IMR-90 (cell line): ENCODE measurements around the gene FMNL3. TPM values are rescaled to one million over a fixed set of nuclear protein-coding genes. Genes with fewer than 3 reads are reported as not detected.

Source experiments
- ATAC-seq: fragments of 200-7000 bp; cut with Tn5 transposase; 2 replicates; pipeline ENCODE4 v1.9.1; 2020; ENCODE audit warnings: low read depth, mild to moderate bottlenecking, moderate library complexity
- BruUV-seq: library from RNA; stranded (reverse); fragments of 400-500 nt; replicated peaks from 2 replicates; lab custom pipeline; 2021; lab: Mats Ljungman, UMichigan
- CTCF ChIA-PET: fragments of 300-600 bp; formaldehyde crosslinking; extraction: SDS; loops from one replicate; lab custom pipeline; 2021; ENCODE audit warnings: antibody characterized with exemption; lab: Yijun Ruan, JAX
- POLR2A ChIA-PET: fragments of 300-600 bp; sonication (Branson Sonifier 250); formaldehyde crosslinking; loops from one replicate; lab custom pipeline; 2022; ENCODE audit warnings: antibody characterized with exemption; ENCODE audit not compliant: unreplicated experiment; lab: Charles Lee
- DNase-seq: peaks from one replicate; pipeline ENCODE4 v3.0.0; 2013
- H2AFZ ChIP-seq: replicated peaks from 2 replicates; pipeline ENCODE3; 2013; ENCODE audit warnings: low read length, mild to moderate bottlenecking; ENCODE audit not compliant: poor library complexity
- H2AK5ac ChIP-seq: 2 replicates; pipeline ENCODE4 v1.6.1; 2013; ENCODE audit warnings: low read depth, low read length, inconsistent platforms
- H2AK9ac ChIP-seq: replicated peaks from 2 replicates; pipeline ENCODE3; 2013; ENCODE audit warnings: mild to moderate bottlenecking, low read depth, low read length, moderate library complexity; ENCODE audit not compliant: poor library complexity
- H2BK120ac ChIP-seq: 2 replicates; pipeline ENCODE4 v1.6.1; 2013; ENCODE audit warnings: low read depth, low read length, inconsistent platforms
- H2BK15ac ChIP-seq: 3 replicates; pipeline ENCODE4 v1.6.1; 2013; ENCODE audit warnings: low read depth, low read length, inconsistent platforms
- H2BK20ac ChIP-seq: 2 replicates; pipeline ENCODE4 v1.6.1; 2013; ENCODE audit warnings: low read depth, mild to moderate bottlenecking, inconsistent platforms, low read length, moderate library complexity
- H2BK5ac ChIP-seq: 2 replicates; pipeline ENCODE4 v1.6.1; 2013; ENCODE audit warnings: mild to moderate bottlenecking, low read depth, low read length, inconsistent platforms; ENCODE audit not compliant: poor library complexity, severe bottlenecking
- H3K14ac ChIP-seq: replicated peaks from 2 replicates; pipeline ENCODE4 v1.6.1; 2013; ENCODE audit warnings: low read depth, low read length, inconsistent platforms
- H3K18ac ChIP-seq: 2 replicates; pipeline ENCODE4 v1.6.1; 2013; ENCODE audit warnings: low read depth, low read length, control low read depth
- H3K23ac ChIP-seq: 2 replicates; pipeline ENCODE4 v1.6.1; 2013; ENCODE audit warnings: low read depth, low read length, inconsistent platforms
- H3K27ac ChIP-seq: 2 replicates; pipeline ENCODE4 v1.5.1; 2013; ENCODE audit warnings: mild to moderate bottlenecking, control low read depth, low read length; ENCODE audit not compliant: insufficient read depth
- H3K27me3 ChIP-seq: 2 replicates; pipeline ENCODE4 v1.6.1; 2013; ENCODE audit warnings: low read length; ENCODE audit not compliant: control insufficient read depth, insufficient read depth
- H3K36me3 ChIP-seq: 2 replicates; pipeline ENCODE4 v1.6.1; 2013; ENCODE audit warnings: low read length, mixed read lengths; ENCODE audit not compliant: control insufficient read depth, insufficient read depth
- H3K4ac ChIP-seq: 2 replicates; pipeline ENCODE4 v1.6.1; 2013; ENCODE audit warnings: low read depth, low read length, inconsistent platforms
- H3K4me1 ChIP-seq: 2 replicates; pipeline ENCODE4 v1.6.1; 2013; ENCODE audit warnings: low read length, mixed read lengths; ENCODE audit not compliant: control insufficient read depth, insufficient read depth
- H3K4me2 ChIP-seq: 2 replicates; pipeline ENCODE4 v1.6.1; 2013; ENCODE audit warnings: low read depth, mild to moderate bottlenecking, control low read depth, low read length, moderate library complexity
- H3K4me3 ChIP-seq: 2 replicates; pipeline ENCODE4 v1.5.1; 2013; ENCODE audit warnings: low read depth, mild to moderate bottlenecking, control low read depth, low read length, moderate library complexity; ENCODE audit not compliant: insufficient read depth
- H3K56ac ChIP-seq: 2 replicates; pipeline ENCODE4 v1.6.1; 2013; ENCODE audit warnings: low read length, inconsistent platforms; ENCODE audit not compliant: insufficient read depth; ENCODE audit errors: extremely low read depth
- H3K79me1 ChIP-seq, 2 experiments: 2 replicates each; pipeline ENCODE4 v1.6.1; 2013; ENCODE audit warnings: low read length in 2 of 2, inconsistent platforms in 1 of 2, low read depth in 1 of 2
- H3K9ac ChIP-seq: 2 replicates; pipeline ENCODE4 v1.6.1; 2013; ENCODE audit warnings: low read depth, low read length, control low read depth
- H3K9me1 ChIP-seq: 2 replicates; pipeline ENCODE4 v1.6.1; 2013; ENCODE audit warnings: low read length, inconsistent platforms; ENCODE audit not compliant: insufficient read depth
- H3K9me3 ChIP-seq: 2 replicates; pipeline ENCODE4 v1.6.1; 2013; ENCODE audit warnings: low read length; ENCODE audit not compliant: control insufficient read depth, insufficient read depth
- H4K20me1 ChIP-seq: 2 replicates; pipeline ENCODE4 v1.6.1; 2013; ENCODE audit warnings: low read length, inconsistent platforms; ENCODE audit not compliant: insufficient read depth
- H4K5ac ChIP-seq: 2 replicates; pipeline ENCODE4 v1.6.1; 2013; ENCODE audit warnings: mild to moderate bottlenecking, low read depth, low read length, control low read depth
- H4K8ac ChIP-seq, 2 experiments: 2 replicates each; pipeline ENCODE4 v1.6.1; 2013; ENCODE audit warnings: low read depth in 2 of 2, low read length in 2 of 2, control low read depth in 1 of 2, inconsistent platforms in 1 of 2
- H4K91ac ChIP-seq: 2 replicates; pipeline ENCODE4 v1.6.1; 2013; ENCODE audit warnings: low read depth, low read length, inconsistent platforms; ENCODE audit not compliant: insufficient read depth
- BHLHE40 ChIP-seq: fragments of 150-350 bp; IDR thresholded peaks from 2 replicates; pipeline ENCODE4 v1.6.1; 2016; ENCODE audit warnings: mild to moderate bottlenecking, low read depth, low read length
- CEBPB ChIP-seq: IDR thresholded peaks from 2 replicates; pipeline ENCODE4 v1.6.1; 2012; ENCODE audit warnings: low read depth, low read length, improper control_type of control experiment
- ELK1 ChIP-seq: fragments of 150-350 bp; IDR thresholded peaks from 2 replicates; pipeline ENCODE4 v1.6.1; 2016; ENCODE audit warnings: low read depth, mild to moderate bottlenecking, low read length, moderate library complexity, borderline replicate concordance
- FOS ChIP-seq: fragments of 150-350 bp; IDR thresholded peaks from 2 replicates; pipeline ENCODE4 v1.6.1; 2016; ENCODE audit warnings: low read depth, low read length
- RCOR1 ChIP-seq: IDR thresholded peaks from 2 replicates; pipeline ENCODE4 v1.6.1; 2012; ENCODE audit warnings: mild to moderate bottlenecking, low read length, improper control_type of control experiment; ENCODE audit not compliant: insufficient replicate concordance
- SMC3 ChIP-seq: fragments of 150-350 bp; IDR thresholded peaks from 2 replicates; pipeline ENCODE4 v1.6.1; 2016; ENCODE audit warnings: low read depth, mild to moderate bottlenecking, antibody characterized with exemption, low read length, moderate library complexity
- WGBS, 2 experiments: methylation state at CpG; one replicate each; pipeline versions ENCODE4 v1.1.5 to v1.1.7; 2013; ENCODE audit warnings: missing lambda C conversion rate in 2 of 2; ENCODE audit not compliant: insufficient read length in 1 of 2; ENCODE audit errors: extremely low coverage in 2 of 2; 5-methylcytosine and 5-hydroxymethylcytosine counted together
- dilution Hi-C: fragments of 300-500 bp; cut with HindIII; formaldehyde crosslinking; loops from one replicate; pipeline ENCODE4 v1.14.3; 2018; ENCODE audit warnings: low sequenced_read_pairs; ENCODE audit not compliant: unreplicated experiment
- in situ Hi-C: fragments of 300-500 bp; cut with MboI; formaldehyde crosslinking; loops from 3 replicates; pipeline ENCODE4 v1.14.3; 2019; ENCODE audit warnings: low sequenced_read_pairs, inconsistent platforms, mixed read lengths
- intact Hi-C: fragments of 100-400 bp; cut with micrococcal nuclease; formaldehyde crosslinking; loops from 2 replicates; pipeline ENCODE4 v1.10.0; 2022
- polyA plus RNA-seq, 3 experiments: library from polyadenylated mRNA; depleted of rRNA; stranded (reverse); fragments of >200 nt; gene quantifications; 2 replicates each; pipeline ENCODE4 v1.2.3, GENCODE V29; 2012; ENCODE audit warnings: low replicate concordance in 1 of 3
- total RNA-seq: library from RNA; depleted of rRNA; stranded (reverse); fragments of >200 nt; gene quantifications from 2 replicates; pipeline ENCODE4 v1.2.3, GENCODE V29; 2012

FMNL3 gene
- total and polyA plus RNA-seq, 2 of the 4 experiments (the other 2 are of a cell fraction), result 16.3 to 36.4 TPM

- Histone ChIP-seq H3K27me3 (no peaks in the 10 kb centered on the region), H3K18ac (no peak overlapping the region), H3K79me1 (peaks cover 0 to 3% of the 10 kb centered on the region in 2 experiments; a peak in 2 of 4 replicates), H2AK5ac (no peak overlapping the region), H2BK20ac (no peak overlapping the region), H3K4me3 (no peak overlapping the region), H3K27ac (no peak overlapping the region), H3K23ac (no peak overlapping the region), H2BK15ac (no peak overlapping the region), H3K4me2 (no peak overlapping the region), H3K56ac (no peak overlapping the region), H4K20me1 (peaks cover 3% of the 10 kb centered on the region; the same call in 1 of the 2 replicates), H4K91ac (no peak overlapping the region), H2BK120ac (no peak overlapping the region), H3K4me1 (peaks cover 6% of the 10 kb centered on the region; the same call in 1 of the 2 replicates), H3K14ac (no peak overlapping the region), H2AFZ (no peak overlapping the region), H3K4ac (no peak overlapping the region), H3K9me1 (0 out of 2 replicates have a peak, but pooled peaks cover 1% of the 10 kb centered on the region), H4K5ac (no peak overlapping the region), H3K9me3 (no peaks in the 10 kb centered on the region), H2BK5ac (no peak overlapping the region), H4K8ac (no peak overlapping the region), H3K9ac (no peak overlapping the region), H2AK9ac (no peak overlapping the region), H3K36me3 (peaks cover 19% of the 10 kb centered on the region)
- ChIA-PET POLR2A (no interaction called here), CTCF (no interaction called here)
- dilution Hi-C loops, result no loop called here
- intact Hi-C loops, result no loop called here
- ATAC-seq (no peak), DNase-seq (no peak)
- TF ChIP-seq BHLHE40 (no peak), FOS (no peak), SMC3 (no peak), ELK1 (no peak), CEBPB (no peak), RCOR1 (no peak)
- in situ Hi-C loops, result no loop called here
- WGBS, 2 experiments, result 100% methylated on average over 1 of the region's 9 CpGs; no CpG with 5 or more reads in 1 of the 2 experiments
- no TSS peak for BruUV-seq
These were observed 74.8 kb downstream of the FMNL3 start for GRCh38 chr12:49632401-49632800.
